ENCODE data around the gene FGF18.
"Not testable (repeated sequence)": the region's sequence is repeated elsewhere in the genome, so short reads cannot be mapped to it uniquely, and the experiment has no call there.

Gene FGF18

DNA sequence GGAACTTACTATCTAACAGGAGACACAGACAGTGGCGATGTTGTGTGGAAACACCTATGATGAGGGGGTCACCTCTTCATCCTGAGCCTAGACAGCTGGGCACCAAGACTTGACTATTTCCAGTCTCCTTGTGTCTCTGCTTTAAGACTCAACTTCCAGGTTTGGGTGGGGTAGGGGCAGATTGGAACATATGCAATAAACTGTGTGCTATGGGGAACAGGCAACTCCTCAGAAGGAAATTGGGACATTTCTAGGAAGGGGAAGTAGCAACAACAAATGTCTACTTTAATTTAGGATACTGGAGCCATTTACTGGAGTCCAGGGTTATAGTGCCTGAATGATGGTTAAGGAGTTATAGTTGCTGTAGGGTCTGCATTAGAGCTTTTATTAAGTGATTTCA, 57.3 kb downstream of the FGF18 start:
- DNase-seq = no peak

DNA sequence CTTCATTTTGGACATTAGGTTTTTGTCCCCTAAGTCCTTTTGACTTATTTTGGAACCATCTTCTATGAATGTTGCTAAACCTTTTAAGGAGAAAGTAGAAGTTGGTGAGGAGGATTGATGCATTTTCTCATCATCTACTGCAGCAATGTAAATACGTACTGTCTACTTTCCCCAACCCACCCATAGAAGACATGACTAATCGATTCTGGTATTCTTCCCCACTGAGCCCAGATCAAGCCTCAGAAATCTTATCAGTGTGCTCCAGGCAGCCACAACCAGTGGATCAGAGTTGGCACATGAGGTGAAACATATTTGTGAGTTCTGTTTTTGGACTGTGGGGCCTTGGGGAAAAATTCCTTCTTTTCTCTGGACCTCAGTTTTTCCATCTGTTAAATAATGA, 57.7 kb downstream of the FGF18 start:
- no peak for DNase-seq

DNA sequence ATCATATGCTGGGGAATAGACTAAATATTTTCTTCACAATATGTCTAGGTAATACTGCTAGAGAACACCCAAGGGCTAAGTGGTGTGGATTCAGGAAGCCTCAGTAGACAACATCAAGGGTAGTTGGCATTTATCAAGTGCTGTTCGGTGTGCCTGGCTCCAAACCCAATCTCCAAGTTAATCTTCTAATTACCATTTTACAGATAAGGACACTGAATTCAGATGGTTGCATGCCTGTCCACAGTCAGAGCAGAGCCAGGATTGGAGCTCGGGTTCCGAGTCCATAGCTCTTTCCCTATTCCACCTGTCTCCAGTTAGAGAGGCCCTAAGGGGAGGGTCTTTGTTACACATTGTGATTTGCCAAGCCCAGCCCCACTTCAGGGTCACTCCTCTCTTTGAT, 58.2 kb downstream of the FGF18 start:
- DNase-seq = no peak

DNA sequence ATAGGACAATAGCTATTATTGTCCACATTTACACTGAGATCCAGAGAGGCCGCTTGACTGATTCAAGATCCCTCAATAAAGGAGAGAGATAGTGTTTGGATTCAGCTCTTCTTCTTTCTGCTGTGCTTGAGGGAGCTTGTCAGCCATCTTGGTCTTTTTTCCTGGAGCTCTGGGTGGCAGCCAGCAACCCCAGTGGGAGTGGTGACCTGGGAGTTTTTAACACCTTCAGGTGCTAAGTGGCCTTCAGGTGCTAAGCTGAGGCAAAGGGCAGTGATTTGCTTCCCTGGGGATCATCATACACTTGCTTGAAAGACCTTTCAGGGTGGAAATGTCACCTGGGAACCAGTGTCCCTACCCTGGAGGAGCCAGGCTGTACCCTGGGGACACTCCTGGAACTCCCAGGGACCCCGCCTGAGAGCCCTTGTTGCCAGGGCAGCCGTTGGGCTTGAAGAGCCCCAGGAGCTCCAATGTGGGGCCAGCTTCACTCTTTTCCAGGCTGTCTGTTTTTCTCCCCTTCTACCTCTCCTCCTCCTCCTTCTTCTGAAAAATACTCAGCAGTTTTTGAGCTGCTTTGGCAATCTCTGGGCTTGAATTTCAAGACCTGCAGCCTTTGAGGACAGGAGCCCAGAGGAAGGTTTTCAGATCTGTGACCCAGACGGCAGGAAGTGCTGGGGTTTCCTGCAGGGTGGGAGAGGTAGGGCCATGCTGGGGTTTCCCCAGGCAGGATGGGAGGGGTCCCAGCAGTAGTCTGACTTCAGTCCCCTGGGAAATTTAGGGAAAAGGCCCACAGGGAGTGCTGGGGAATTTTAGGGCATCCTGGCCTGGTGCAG, 59.7 kb downstream of the FGF18 start:
- no peak for DNase-seq

GRCh38 chr5:171479776-171480125, 60.3 kb downstream of the FGF18 start:
- no peak for DNase-seq

- DNase-seq = no peak
Measured at GRCh38 chr5:171480239-171480638, 60.8 kb downstream of the FGF18 start.

DNA sequence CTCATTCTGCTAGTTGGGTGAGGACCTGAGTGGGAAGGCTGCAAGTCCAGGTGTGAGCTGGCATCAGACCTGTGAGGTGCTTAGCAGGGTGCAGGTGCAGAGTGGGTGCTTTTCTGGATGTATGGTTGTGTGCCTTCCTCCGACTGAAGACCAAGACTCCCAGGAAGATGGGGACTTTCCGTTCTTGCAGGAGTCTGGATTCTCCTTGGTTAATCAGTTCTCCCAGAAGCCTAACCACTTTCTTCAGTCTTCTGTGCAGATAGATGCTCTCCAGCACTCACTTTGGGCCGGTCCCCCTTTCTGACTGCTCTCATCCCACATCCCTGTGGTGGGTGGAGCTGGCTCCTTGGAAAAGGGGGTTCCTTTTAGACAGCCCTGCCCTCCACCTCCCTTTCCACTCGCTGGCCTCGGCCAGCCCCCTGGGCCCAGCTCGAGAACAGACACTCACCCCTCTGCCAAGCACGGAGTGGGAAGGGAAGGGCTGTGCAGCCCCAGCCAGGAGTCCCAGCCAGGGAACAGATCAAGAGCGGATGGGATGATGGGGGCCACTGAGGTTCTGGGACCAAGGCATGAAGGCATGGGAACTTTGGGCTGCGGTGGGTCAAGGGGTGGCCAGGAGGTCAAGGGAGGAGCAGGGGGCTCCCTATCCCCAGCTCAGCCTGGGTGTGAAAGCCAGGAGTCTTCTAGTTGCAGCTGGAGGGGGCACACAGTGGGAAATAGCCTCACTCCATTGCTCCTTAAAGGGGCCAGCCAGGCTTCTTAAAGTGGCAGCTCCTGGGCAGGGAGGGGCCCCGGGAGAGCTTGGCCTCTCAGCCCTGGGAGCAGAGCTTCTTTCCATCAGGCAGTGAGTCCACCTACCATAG, 62.4 kb downstream of the FGF18 start:
- DNase-seq = no peak

GRCh38 chr5:171482434-171482730, 62.9 kb downstream of the FGF18 start:
- no peak for DNase-seq

DNA sequence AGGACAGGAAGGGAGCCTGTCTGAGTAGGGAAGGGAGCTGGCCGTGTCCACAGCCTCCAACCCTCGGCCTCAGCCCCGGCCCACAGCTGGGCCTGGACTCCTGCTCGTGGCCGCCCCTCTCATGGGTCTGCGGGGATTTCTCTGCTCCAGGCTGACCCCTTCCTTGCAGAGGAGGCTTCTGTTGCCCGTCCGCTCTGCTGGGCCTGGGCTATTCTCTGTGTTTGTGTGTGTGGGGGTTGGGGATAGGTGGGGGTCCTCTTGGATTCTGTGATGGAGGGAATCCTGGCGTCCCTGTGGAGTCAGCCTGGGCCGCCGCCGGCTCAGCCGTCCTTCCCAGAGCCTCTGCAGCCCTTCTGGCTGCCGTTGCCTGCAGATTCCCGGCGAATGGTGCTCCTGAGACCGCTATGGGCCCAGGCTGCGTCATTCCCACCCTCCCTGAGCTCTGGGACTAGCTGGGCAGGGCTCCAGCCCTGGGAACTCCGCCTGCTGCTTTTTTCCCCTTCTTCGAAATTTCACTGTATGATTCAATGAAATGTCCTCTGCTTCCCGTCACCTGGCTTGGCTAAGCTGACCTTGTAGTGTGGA, 64.2 kb downstream of the FGF18 start:
- no peak for DNase-seq

DNA sequence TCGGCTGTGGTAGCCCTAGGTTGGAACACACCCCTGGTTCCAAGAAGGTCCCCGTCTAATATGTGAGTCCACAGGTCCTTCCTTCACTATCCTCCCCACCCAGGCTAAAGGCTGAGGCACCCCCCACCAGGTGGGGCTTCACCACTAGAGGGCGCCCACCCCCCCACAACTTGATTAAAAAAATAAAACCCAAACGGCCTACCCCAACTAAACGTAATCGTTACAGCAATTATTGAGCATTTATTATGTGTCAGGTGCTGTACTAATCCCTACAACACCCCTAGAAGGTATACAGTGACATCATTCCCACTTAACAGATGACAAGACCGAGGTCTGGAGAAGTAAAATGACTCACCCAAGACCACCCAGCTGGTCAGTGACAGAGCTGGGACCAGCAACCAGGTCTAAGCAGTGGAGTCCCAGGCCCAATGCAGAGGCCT, 65.0 kb downstream of the FGF18 start:
- peak; percentile 53 for DNase-seq

GRCh38 chr5:171485668-171486067, 66.2 kb downstream of the FGF18 start:
- DNase-seq = no peak

DNA sequence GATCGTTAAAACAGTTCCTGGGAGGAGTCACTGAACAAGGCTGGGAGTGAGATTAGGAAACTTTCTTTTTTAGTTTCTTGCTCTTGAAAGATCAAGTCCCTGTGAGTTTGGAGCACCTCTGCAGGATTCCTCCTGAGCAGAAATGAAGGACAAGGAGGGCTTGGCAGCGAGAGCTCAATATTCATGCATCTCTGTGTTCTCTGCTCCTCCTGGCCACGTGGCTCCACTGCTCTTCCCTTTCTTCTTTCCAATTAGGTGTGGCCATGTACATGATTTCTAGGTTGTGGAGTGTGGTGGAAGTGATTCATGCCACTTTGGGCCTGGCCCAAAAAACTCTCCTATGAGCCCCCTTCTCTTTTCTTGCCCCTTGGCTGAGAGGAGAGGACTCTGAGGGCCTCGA, 67.2 kb downstream of the FGF18 start:
- no peak for DNase-seq

DNA sequence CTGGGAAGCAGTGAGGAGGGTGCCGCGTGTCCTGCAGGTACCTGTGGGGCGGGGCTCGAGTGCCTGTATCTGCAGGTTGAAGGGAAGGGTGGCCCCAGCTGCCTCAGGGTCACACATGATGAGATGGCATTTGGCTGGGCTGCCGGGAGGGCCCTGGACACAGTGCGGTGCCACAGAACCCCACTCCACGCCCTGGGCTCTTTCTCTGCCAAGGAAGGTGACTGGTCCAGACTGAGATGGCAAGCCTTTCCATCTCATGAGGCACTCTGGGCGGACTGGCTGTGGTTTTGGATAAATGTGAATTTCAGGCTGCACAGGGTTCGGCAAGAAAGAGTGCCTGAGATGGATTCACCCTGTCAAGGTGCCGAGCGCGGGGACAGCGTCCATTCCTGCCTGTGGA, 69.4 kb downstream of the FGF18 start:
- no peak for DNase-seq

DNA sequence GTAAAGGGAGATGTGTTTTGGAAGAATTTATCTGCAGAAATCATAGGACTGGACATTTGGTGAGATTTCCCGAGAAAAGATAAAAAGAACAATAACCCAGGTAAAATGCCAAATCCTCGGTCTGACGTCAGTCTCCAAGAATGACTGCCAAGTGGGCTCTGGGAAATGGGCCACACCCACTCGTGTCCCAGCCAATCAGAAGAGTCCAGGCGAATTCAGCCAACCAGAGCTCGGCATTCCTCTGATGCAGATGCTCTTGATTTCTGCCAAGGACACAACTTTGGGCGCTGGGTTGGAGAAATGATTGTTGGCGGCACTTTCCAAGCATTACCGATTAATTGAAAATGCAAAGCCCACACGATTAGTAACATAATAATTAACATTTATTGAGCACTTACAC, 73.3 kb downstream of the FGF18 start:
- no peak for DNase-seq

- no peak for DNase-seq
Measured at GRCh38 chr5:171493646-171494393, 74.4 kb downstream of the FGF18 start.

GRCh38 chr5:171494452-171495121, 75.1 kb downstream of the FGF18 start:
- DNase-seq = no peak

GRCh38 chr5:171495122-171495700, 75.8 kb downstream of the FGF18 start:
- no peak for DNase-seq

DNA sequence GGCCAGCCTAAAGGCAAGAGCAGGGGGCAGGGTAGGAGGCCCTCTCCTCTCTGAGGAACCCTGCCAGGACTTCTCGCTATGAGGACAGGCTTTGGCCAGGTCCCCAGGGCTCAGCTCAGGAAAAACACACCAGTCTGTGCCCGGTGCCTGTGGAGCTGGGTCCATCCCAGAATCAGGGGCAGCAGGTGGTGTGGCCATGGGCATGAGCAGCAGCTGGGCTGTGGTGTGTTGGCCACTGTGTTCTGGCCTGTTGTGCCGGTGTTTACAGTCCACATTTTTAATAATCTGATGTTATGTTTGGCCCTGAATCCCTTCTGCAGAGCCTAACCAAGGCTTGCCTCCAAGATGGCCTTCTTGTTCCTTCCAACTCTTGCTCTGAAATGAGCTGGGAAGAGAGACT, 77.0 kb downstream of the FGF18 start:
- DNase-seq = no peak

- DNase-seq = not testable (repeated sequence)
Measured at GRCh38 chr5:171497494-171497893, 78.0 kb downstream of the FGF18 start.

DNA sequence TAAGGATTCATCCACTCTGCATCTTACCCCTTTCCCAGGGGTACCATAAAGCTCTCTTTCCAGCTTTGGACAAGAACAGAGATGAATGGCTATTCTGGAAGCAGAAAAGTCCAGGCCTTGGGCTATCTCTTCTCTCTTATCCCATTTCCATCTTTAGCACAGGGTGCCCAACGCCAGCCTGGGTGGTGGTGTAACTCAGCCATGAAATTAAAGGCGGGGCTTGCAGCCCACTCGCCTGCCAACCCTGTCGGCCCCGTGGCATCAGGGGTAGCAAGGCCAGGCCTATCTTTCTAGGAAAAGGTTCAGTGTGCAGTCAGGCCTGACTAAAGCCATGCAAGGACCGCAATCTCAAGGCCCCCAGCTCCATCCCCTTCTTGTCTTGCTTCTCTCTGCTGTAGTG, 78.7 kb downstream of the FGF18 start:
- DNase-seq = no peak

- DNase-seq = no peak
Measured at GRCh38 chr5:171499611-171500010, 80.2 kb downstream of the FGF18 start.

- no peak for DNase-seq
Measured at GRCh38 chr5:171505473-171506043, 86.1 kb downstream of the FGF18 start.
